ENCODE measurements around the gene CALM3.

GRCh38 chr19:46613525-46613924, 12.4 kb downstream of the CALM3 start:
- no peak for TF ChIP-seq CTCF (conservative IDR thresholded peaks at IDR 0.05; ENCODE audit: low read depth, low read length)
- no peak for TF ChIP-seq RAD21 (IDR thresholded peaks at IDR 0.05; ENCODE audit: low read length)
- no peak for TF ChIP-seq SMC3 (IDR thresholded peaks at IDR 0.05; ENCODE audit: low read depth, low read length)
- no peak for TF ChIP-seq POLR2A (IDR thresholded peaks at IDR 0.05; ENCODE audit: low read depth, low read length)
- no peak for TF ChIP-seq MAFK (IDR thresholded peaks at IDR 0.05; ENCODE audit: low read depth, low read length)
- no peak for TF ChIP-seq CEBPB (IDR thresholded peaks at IDR 0.05; ENCODE audit: low read depth, low read length)
- no peak for TF ChIP-seq RFX5 (IDR thresholded peaks at IDR 0.05; ENCODE audit: low read depth, low read length)

Measured in IMR-90 (cell line).